H1 (cell line): ENCODE measurements around the gene ATP11A. TPM values are rescaled to one million over a fixed set of nuclear protein-coding genes. Genes with fewer than 3 reads are reported as not detected.

Experiments used
- CTCF ChIA-PET: fragments of 300-600 bp; sonication (Branson Sonifier 250); formaldehyde crosslinking; loops from one replicate; lab custom pipeline; 2021; ENCODE audit not compliant: partially characterized antibody; lab: Charles Lee
- POLR2A ChIA-PET: fragments of 300-600 bp; sonication (Branson Sonifier 250); formaldehyde crosslinking; loops from one replicate; lab custom pipeline; 2021; ENCODE audit warnings: inconsistent platforms; ENCODE audit not compliant: partially characterized antibody; lab: Charles Lee
- DNase-seq, 2 experiments: peaks; one replicate each; pipeline versions ENCODE4 v3.0.0 to v3.0.0-alpha.2; 2010 to 2022; ENCODE audit warnings: low spot score in 2 of 2, low read depth in 1 of 2, mixed read lengths in 1 of 2
- FAIRE-seq: peaks from 2 replicates; lab custom pipeline; 2011; peaks lifted over from hg19 to GRCh38; lab: Jason Lieb, UNC
- H2AFZ ChIP-seq: 2 replicates; pipeline ENCODE4 v1.8.1; 2012; ENCODE audit warnings: low read length, inconsistent platforms
- H2AK5ac ChIP-seq: 2 replicates; pipeline ENCODE4 v1.6.1; 2013; ENCODE audit warnings: low read depth, low read length
- H2BK120ac ChIP-seq: replicated peaks from 2 replicates; pipeline ENCODE3; 2013; ENCODE audit warnings: low read depth, low read length, inconsistent platforms
- H2BK12ac ChIP-seq: 2 replicates; pipeline ENCODE4 v1.6.1; 2013; ENCODE audit warnings: low read depth, low read length
- H2BK15ac ChIP-seq: 2 replicates; pipeline ENCODE4 v1.6.1; 2013; ENCODE audit warnings: low read length
- H2BK20ac ChIP-seq: 2 replicates; pipeline ENCODE4 v1.6.1; 2013; ENCODE audit warnings: low read length
- H2BK5ac ChIP-seq: 2 replicates; pipeline ENCODE4 v1.6.1; 2013; ENCODE audit warnings: low read depth, low read length
- H3K14ac ChIP-seq: 2 replicates; pipeline ENCODE4 v1.6.1; 2013; ENCODE audit warnings: inconsistent platforms; ENCODE audit not compliant: insufficient read length
- H3K18ac ChIP-seq: 2 replicates; pipeline ENCODE4 v1.6.1; 2013; ENCODE audit warnings: low read length; ENCODE audit errors: extremely low read depth
- H3K23ac ChIP-seq: 2 replicates; pipeline ENCODE4 v1.6.1; 2013; ENCODE audit warnings: inconsistent platforms; ENCODE audit not compliant: insufficient read length
- H3K23me2 ChIP-seq: 2 replicates; pipeline ENCODE4 v1.6.1; 2013; ENCODE audit warnings: low read depth, low read length
- H3K27ac ChIP-seq: 2 replicates; pipeline ENCODE4 v1.6.1; 2011; ENCODE audit warnings: low read depth, low read length, inconsistent platforms
- H3K27me3 ChIP-seq, 4 experiments: replicated peaks in 1 of 4; 1 replicate in 1 of 4; 2 replicates in 3 of 4; pipeline versions ENCODE4 v1.6.1 to v1.8.1; 2011 to 2013; ENCODE audit warnings: low read length in 3 of 4, mild to moderate bottlenecking in 3 of 4, inconsistent platforms in 2 of 4, mixed read lengths in 2 of 4, moderate library complexity in 1 of 4; ENCODE audit not compliant: control insufficient read depth in 3 of 4, insufficient read depth in 3 of 4; ENCODE audit errors: extremely low read depth in 1 of 4
- H3K36me3 ChIP-seq, 4 experiments: 2 replicates each; pipeline versions ENCODE4 v1.6.1 to v1.8.1; 2011 to 2013; ENCODE audit warnings: mild to moderate bottlenecking in 4 of 4, low read length in 3 of 4, moderate library complexity in 2 of 4, control low read depth in 1 of 4, inconsistent platforms in 1 of 4; ENCODE audit not compliant: insufficient read depth in 4 of 4, control insufficient read depth in 2 of 4
- H3K4ac ChIP-seq: replicated peaks from 2 replicates; pipeline ENCODE3; 2013; ENCODE audit warnings: low read length, low read depth, mixed read lengths, inconsistent platforms; ENCODE audit not compliant: insufficient read length
- H3K4me1 ChIP-seq, 4 experiments: replicated peaks in 1 of 4; 1 replicate in 1 of 4; 2 replicates in 3 of 4; pipeline versions ENCODE4 v1.6.1 to v1.8.1; 2011 to 2013; ENCODE audit warnings: low read length in 3 of 4, inconsistent platforms in 2 of 4, mixed read lengths in 1 of 4; ENCODE audit not compliant: insufficient read depth in 4 of 4, control insufficient read depth in 3 of 4
- H3K4me2 ChIP-seq, 2 experiments: 2 replicates each; pipeline versions ENCODE4 v1.6.1 to v1.8.1; 2011 to 2013; ENCODE audit warnings: low read depth in 2 of 2, low read length in 2 of 2, control low read depth in 1 of 2, inconsistent platforms in 1 of 2, mild to moderate bottlenecking in 1 of 2; ENCODE audit not compliant: insufficient read depth in 1 of 2
- H3K4me3 ChIP-seq, 4 experiments: fragments of 200-600, 300-600 bp in 1 of 4; sonication (generic), shearing (Covaris generic), sonication (Bioruptor Twin) in 1 of 4; 2 replicates each; pipeline versions ENCODE4 v1.5.1 to v1.8.1; 2011 to 2016; ENCODE audit warnings: low read length in 4 of 4, low read depth in 3 of 4, control low read depth in 2 of 4, inconsistent platforms in 2 of 4, mild to moderate bottlenecking in 2 of 4, mixed read lengths in 1 of 4, moderate library complexity in 1 of 4; ENCODE audit not compliant: insufficient read depth in 2 of 4; ENCODE audit errors: extremely low read depth in 1 of 4
- H3K56ac ChIP-seq: replicated peaks from 2 replicates; pipeline ENCODE3; 2013; ENCODE audit warnings: low read depth, mild to moderate bottlenecking, mixed read lengths, low read length, inconsistent platforms; ENCODE audit not compliant: insufficient read length
- H3K79me1 ChIP-seq: 2 replicates; pipeline ENCODE4 v1.6.1; 2013; ENCODE audit warnings: low read depth, low read length, control low read depth
- H3K79me2 ChIP-seq, 2 experiments: 2 replicates each; pipeline versions ENCODE4 v1.6.1 to v1.8.1; 2012 to 2013; ENCODE audit warnings: low read length in 2 of 2, mild to moderate bottlenecking in 2 of 2, inconsistent platforms in 1 of 2; ENCODE audit not compliant: insufficient read depth in 2 of 2, control insufficient read depth in 1 of 2
- H3K9ac ChIP-seq, 4 experiments: replicated peaks in 1 of 4; 1 replicate in 1 of 4; 2 replicates in 3 of 4; pipeline versions ENCODE4 v1.6.1 to v1.8.1; 2011 to 2013; ENCODE audit warnings: low read depth in 3 of 4, low read length in 3 of 4, control low read depth in 2 of 4, mild to moderate bottlenecking in 2 of 4, moderate library complexity in 2 of 4, inconsistent platforms in 1 of 4; ENCODE audit errors: extremely low read depth in 1 of 4
- H3K9me3 ChIP-seq, 2 experiments: 2 replicates each; pipeline versions ENCODE4 v1.6.1 to v1.8.1; 2012 to 2013; ENCODE audit warnings: mild to moderate bottlenecking in 2 of 2, moderate library complexity in 2 of 2, control low read depth in 1 of 2, inconsistent platforms in 1 of 2, low read depth in 1 of 2, low read length in 1 of 2, mixed read lengths in 1 of 2; ENCODE audit not compliant: insufficient read depth in 2 of 2
- H4K20me1 ChIP-seq, 2 experiments: replicated peaks in 1 of 2; 2 replicates each; pipeline versions ENCODE3 to v1.8.1; 2011 to 2013; ENCODE audit warnings: inconsistent platforms in 2 of 2, low read length in 2 of 2, mild to moderate bottlenecking in 1 of 2; ENCODE audit not compliant: insufficient read depth in 2 of 2, control insufficient read depth in 1 of 2
- H4K5ac ChIP-seq: 2 replicates; pipeline ENCODE4 v1.6.1; 2013; ENCODE audit warnings: low read length, low read depth, mixed read lengths, inconsistent platforms; ENCODE audit not compliant: insufficient read length
- H4K8ac ChIP-seq: 2 replicates; pipeline ENCODE4 v1.8.0; 2013; ENCODE audit warnings: mild to moderate bottlenecking, moderate library complexity, low read length, inconsistent platforms; ENCODE audit not compliant: insufficient read depth; ENCODE audit errors: extremely low read depth
- H4K91ac ChIP-seq: replicated peaks from 2 replicates; pipeline ENCODE3; 2013; ENCODE audit warnings: low read length, mixed read lengths, inconsistent platforms; ENCODE audit not compliant: insufficient read length
- GABPA ChIP-seq: IDR thresholded peaks from 2 replicates; pipeline ENCODE4 v1.6.1; 2011; ENCODE audit warnings: mild to moderate bottlenecking, low read length, moderate library complexity, borderline replicate concordance; ENCODE audit not compliant: insufficient read depth
- GTF2F1 ChIP-seq: IDR thresholded peaks from 2 replicates; pipeline ENCODE4 v1.6.1; 2012; ENCODE audit warnings: low read depth, low read length, improper control_type of control experiment, borderline replicate concordance
- RBBP5 ChIP-seq: IDR thresholded peaks from 2 replicates; pipeline ENCODE4 v1.7.1; 2012; ENCODE audit warnings: low read depth, mild to moderate bottlenecking, inconsistent platforms, low read length, moderate library complexity, borderline replicate concordance
- WGBS, 2 experiments: shearing (Covaris generic) in 1 of 2; methylation state at CpG; one replicate each; pipeline versions ENCODE4 v1.1.6 to v1.1.7; 2013 to 2015; ENCODE audit warnings: low lambda C conversion rate in 2 of 2, mixed read lengths in 2 of 2, inconsistent platforms in 1 of 2, low coverage in 1 of 2, missing lambda C conversion rate in 1 of 2; ENCODE audit not compliant: insufficient replicate concordance in 2 of 2, insufficient coverage in 1 of 2, insufficient read length in 1 of 2; ENCODE audit errors: extremely low coverage in 1 of 2, missing lambda C conversion rate in 1 of 2; 5-methylcytosine and 5-hydroxymethylcytosine counted together
- polyA plus RNA-seq, 7 experiments: library from polyadenylated mRNA; depleted of rRNA in 3 of 7; stranded (reverse) in 5 of 7; unstranded in 2 of 7; fragments of >200 nt in 5 of 7; fragments of 200-250 nt in 2 of 7; gene quantifications; 1 replicate in 5 of 7; 2 replicates in 1 of 7; 4 replicates in 1 of 7; pipeline versions ENCODE4 v1.2.1 to v1.2.3, GENCODE V29; 2011 to 2013; ENCODE audit warnings: missing spikeins in 2 of 7, mixed read lengths in 2 of 7
- total RNA-seq: library from RNA; stranded (reverse); fragmentation: NEBNext Ultra II Directional; extraction: Animal tissue kit (Norgen Biotek cat#: 25700); gene quantifications from 2 replicates; pipeline ENCODE4 v1.2.1, GENCODE V29; 2021

Gene ATP11A
- total and polyA plus RNA-seq, 2 of the 8 experiments (the other 6 are each of a cell fraction or from before 2014, with no cell fraction given) = 28.8 to 72.9 TPM

DNA sequence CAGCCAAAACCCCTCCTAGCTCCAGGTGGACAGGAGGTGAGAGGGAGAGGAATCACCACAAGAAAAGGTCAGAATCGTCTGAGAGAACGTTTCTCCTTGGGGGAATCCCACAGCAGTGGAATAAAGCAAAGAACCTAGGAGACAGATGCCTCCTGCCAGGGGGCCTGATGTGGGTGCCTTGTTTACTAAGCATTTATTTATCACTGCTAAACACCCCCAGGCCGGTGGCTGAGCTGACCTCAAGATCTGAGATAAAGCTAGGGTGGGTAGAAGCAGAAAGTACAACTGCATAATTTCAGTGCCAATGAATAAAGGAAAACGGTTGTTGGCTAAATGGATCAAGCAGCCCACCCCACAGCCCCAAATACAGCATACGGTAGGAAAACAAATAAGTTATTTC, 33.9 kb upstream of the ATP11A start:
- 74% methylated on average over 5 of the region's 5 CpGs; no CpG with 5 or more reads in 1 of the 2 experiments for WGBS, 2 experiments

More for the DNA sequence above, 33.9 kb upstream of the ATP11A start:
- TF ChIP-seq GABPA (no peak), RBBP5 (no peak), GTF2F1 (no peak)
- DNase-seq (no peak), FAIRE-seq (no peak)
- POLR2A ChIA-PET = no interaction called here
- H3K56ac ChIP-seq = no peak overlapping the region
- H3K18ac ChIP-seq = no peak overlapping the region
- H3K4me2 ChIP-seq = no peak overlapping the region
- no peak overlapping the region for H2BK5ac ChIP-seq
- peaks cover 0 to 4% (median 2%) of the 10 kb centered on the region in 4 experiments; a peak in 1 of 7 replicates for H3K4me1 ChIP-seq
- H2BK15ac ChIP-seq = no peak overlapping the region
- H3K27ac ChIP-seq = no peak overlapping the region
- no peaks in the 10 kb centered on the region for H3K9me3 ChIP-seq
- H3K4ac ChIP-seq = no peak overlapping the region
- no peak overlapping the region for H3K14ac ChIP-seq
- H4K91ac ChIP-seq = no peak overlapping the region
- H2BK12ac ChIP-seq = no peak overlapping the region
- no peak overlapping the region for H4K5ac ChIP-seq
- no peak overlapping the region for H4K8ac ChIP-seq
- no peaks in the 10 kb centered on the region for H4K20me1 ChIP-seq
- no peaks in the 10 kb centered on the region for H3K79me2 ChIP-seq
- no peaks in the 10 kb centered on the region for H3K23me2 ChIP-seq
- no peak overlapping the region for H2BK120ac ChIP-seq
- no peak overlapping the region for H3K4me3 ChIP-seq
- no peak overlapping the region for H2BK20ac ChIP-seq
- H2AK5ac ChIP-seq = no peak overlapping the region
- CTCF ChIA-PET = no interaction called here
- H3K23ac ChIP-seq = no peak overlapping the region
- no peaks in the 10 kb centered on the region for H3K27me3 ChIP-seq
- no peak overlapping the region for H2AFZ ChIP-seq
- no peaks in the 10 kb centered on the region for H3K36me3 ChIP-seq
- no peak overlapping the region for H3K9ac ChIP-seq
- H3K79me1 ChIP-seq = no peaks in the 10 kb centered on the region
